Myocyte (in vitro differentiated cells): ENCODE data around the gene CYB5D1. TPM values are rescaled to one million over a fixed set of nuclear protein-coding genes. Genes with fewer than 3 reads are reported as not detected.

Experiments used
- total RNA-seq: library from RNA; depleted of rRNA; stranded (reverse); fragments of >200 nt; gene quantifications from 2 replicates; pipeline ENCODE4 v1.2.3, GENCODE V29; 2014

The CYB5D1 gene
- total RNA-seq, 1 donor from 2014 or later, result 4.3 TPM

Other genes starting within 250 kb of the CYB5D1 start
- 85.2 and 85.6 TPM in 2 replicates for gene FXR2, start 243.1 kb upstream of the CYB5D1 start, total RNA-seq
- gene SAT2, start 230.2 kb upstream of the CYB5D1 start, total RNA-seq, result 69.2 and 73.1 TPM in 2 replicates
- gene SHBG, start 227.9 kb upstream of the CYB5D1 start, total RNA-seq, result 0.43 and 1.4 TPM in 2 replicates
- not detected in 2 replicates for gene ATP1B2, start 207.1 kb upstream of the CYB5D1 start, total RNA-seq
- 22.0 and 27.6 TPM in 2 replicates for gene TP53, start 170.5 kb upstream of the CYB5D1 start, total RNA-seq
- gene WRAP53, start 169.5 kb upstream of the CYB5D1 start, total RNA-seq, result 4.4 and 4.5 TPM in 2 replicates
- 0.78 and 1.5 TPM in 2 replicates for gene EFNB3, start 152.8 kb upstream of the CYB5D1 start, total RNA-seq
- gene DNAH2, start 140.3 kb upstream of the CYB5D1 start, total RNA-seq, result 0.11 TPM in 1 of 2 replicates, not detected in the other
- gene KDM6B, start 23.8 kb upstream of the CYB5D1 start, total RNA-seq, result 3.9 and 4.5 TPM in 2 replicates
- gene TMEM88, start 2.9 kb upstream of the CYB5D1 start, total RNA-seq, result 0.72 and 1.8 TPM in 2 replicates
- gene NAA38, start 444 bp upstream of the CYB5D1 start, total RNA-seq, result 37.7 and 54.8 TPM in 2 replicates
- gene CHD3, start 30.8 kb downstream of the CYB5D1 start, total RNA-seq, result 104 and 140 TPM in 2 replicates
- gene RNF227, start 58.3 kb downstream of the CYB5D1 start, total RNA-seq, result 5.9 and 6.7 TPM in 2 replicates
- 0.10 and 0.53 TPM in 2 replicates for gene KCNAB3, start 71.9 kb downstream of the CYB5D1 start, total RNA-seq
- 27.8 and 28.6 TPM in 2 replicates for gene TRAPPC1, start 73.9 kb downstream of the CYB5D1 start, total RNA-seq
- 11.3 and 14.1 TPM in 2 replicates for gene CNTROB, start 74.2 kb downstream of the CYB5D1 start, total RNA-seq
- not detected in 2 replicates for gene GUCY2D, start 144.6 kb downstream of the CYB5D1 start, total RNA-seq
- gene ALOX15B, start 181.1 kb downstream of the CYB5D1 start, total RNA-seq, result not detected in 2 replicates
- gene ALOX12B, start 229.7 kb downstream of the CYB5D1 start, total RNA-seq, result 0.16 and 0.40 TPM in 2 replicates